Caco-2 (cell line): ENCODE measurements around the gene F2. TPM values are rescaled to one million over a fixed set of nuclear protein-coding genes. Genes with fewer than 3 reads are reported as not detected.
A peak's percentile ranks its signal among the peaks of the same experiment; 100 is the strongest.

Experiments used
- BruUV-seq: library from RNA; stranded (reverse); fragments of 400-500 nt; replicated peaks from 2 replicates; lab custom pipeline; 2021; lab: Mats Ljungman, UMichigan
- CTCF ChIA-PET: fragments of 300-600 bp; sonication (Branson Sonifier 250); formaldehyde crosslinking; loops from one replicate; lab custom pipeline; 2022; ENCODE audit warnings: antibody characterized with exemption; lab: Charles Lee
- POLR2A ChIA-PET: fragments of 300-600 bp; sonication (Branson Sonifier 250); formaldehyde crosslinking; loops from one replicate; lab custom pipeline; 2022; ENCODE audit warnings: antibody characterized with exemption; lab: Charles Lee
- DNase-seq, 2 experiments: peaks; one replicate each; pipeline versions ENCODE4 v3.0.0 to v3.0.0-alpha.2; 2020 to 2022
- H3K27me3 ChIP-seq: replicated peaks from 2 replicates; pipeline ENCODE4 v1.6.0; 2011; ENCODE audit warnings: low read length; ENCODE audit not compliant: control insufficient read depth, insufficient read depth
- H3K36me3 ChIP-seq: 2 replicates; pipeline ENCODE4 v1.5.1; 2011; ENCODE audit warnings: low read length; ENCODE audit not compliant: control insufficient read depth, insufficient read depth
- H3K4me1 ChIP-seq: fragments of 250-450 bp; sonication (Bioruptor Pico); 2 replicates; pipeline ENCODE4 v1.5.1; 2020; ENCODE audit warnings: mild to moderate bottlenecking
- H3K4me3 ChIP-seq: 2 replicates; pipeline ENCODE4 v1.5.1; 2011; ENCODE audit warnings: low read depth, mild to moderate bottlenecking, control low read depth, low read length
- H3K9me3 ChIP-seq: fragments of 250-450 bp; sonication (Bioruptor Pico); 2 replicates; pipeline ENCODE4 v1.5.1; 2020; ENCODE audit warnings: mild to moderate bottlenecking, moderate library complexity
- H3K27ac Mint-ChIP-seq: one replicate; pipeline ENCODE4 v1.8.0; 2022; ENCODE audit warnings: mixed read lengths; ENCODE audit not compliant: unreplicated experiment
- H3K27me3 Mint-ChIP-seq: one replicate; pipeline ENCODE4 v1.8.0; 2022; ENCODE audit warnings: mixed read lengths; ENCODE audit not compliant: insufficient read depth, unreplicated experiment
- H3K36me3 Mint-ChIP-seq: one replicate; pipeline ENCODE4 v1.8.0; 2022; ENCODE audit warnings: mild to moderate bottlenecking, mixed read lengths; ENCODE audit not compliant: insufficient read depth, unreplicated experiment
- H3K4me1 Mint-ChIP-seq: one replicate; pipeline ENCODE4 v1.8.0; 2022; ENCODE audit warnings: low read depth, mixed read lengths; ENCODE audit not compliant: unreplicated experiment
- H3K4me3 Mint-ChIP-seq: one replicate; pipeline ENCODE4 v1.8.0; 2022; ENCODE audit warnings: mild to moderate bottlenecking, moderate library complexity, mixed read lengths; ENCODE audit not compliant: unreplicated experiment
- H3K9me3 Mint-ChIP-seq: one replicate; pipeline ENCODE4 v1.8.0; 2022; ENCODE audit warnings: mixed read lengths; ENCODE audit not compliant: unreplicated experiment
- CTCF ChIP-seq, 2 experiments: fragments of 200-600 bp in 1 of 2; IDR thresholded peaks; 1 replicate in 1 of 2; 2 replicates in 1 of 2; pipeline versions ENCODE4 v1.5.1 to v1.8.0; 2011 to 2022; ENCODE audit warnings: antibody characterized with exemption in 1 of 2, control low read depth in 1 of 2, inconsistent platforms in 1 of 2, low read depth in 1 of 2, low read length in 1 of 2, mild to moderate bottlenecking in 1 of 2, moderate library complexity in 1 of 2; ENCODE audit not compliant: insufficient read depth in 1 of 2, severe bottlenecking in 1 of 2, unreplicated experiment in 1 of 2
- intact Hi-C: fragments of 100-400 bp; cut with micrococcal nuclease; formaldehyde crosslinking; loops from one replicate; pipeline ENCODE4 v1.10.0; 2022; ENCODE audit not compliant: unreplicated experiment
- total RNA-seq: library from RNA; stranded (reverse); gene quantifications from 2 replicates; pipeline ENCODE4 v1.2.3, GENCODE V29; 2022

F2 gene
- total RNA-seq, 1 experiment from 2014 or later = 60.0 TPM

DNA sequence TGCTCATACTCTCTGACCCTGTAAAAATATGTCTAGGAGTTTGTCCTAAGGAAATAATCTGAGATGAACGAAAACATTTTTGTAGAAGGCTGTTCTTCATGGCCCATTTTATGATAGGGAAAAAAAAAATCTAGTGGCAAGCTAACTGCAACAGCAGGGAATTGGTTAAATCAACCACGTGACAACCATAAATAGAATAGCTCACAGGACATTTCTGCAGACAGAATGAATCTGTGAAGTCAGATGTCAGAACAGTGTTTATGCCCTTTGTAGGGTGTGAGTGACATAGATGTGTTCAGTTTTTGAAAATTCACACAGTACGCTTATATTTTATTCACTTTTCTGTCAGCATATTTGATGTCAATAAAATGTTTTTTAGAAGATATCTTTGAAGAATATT, 34.6 kb upstream of the F2 start:
- Mint-ChIP-seq H3K4me3 (no peak overlapping the region), H3K4me1 (no peaks in the 10 kb centered on the region), H3K9me3 (no peaks in the 10 kb centered on the region), H3K27me3 (no peaks in the 10 kb centered on the region), H3K27ac (no peak overlapping the region), H3K36me3 (peaks cover 40% of the 10 kb centered on the region)
- no peaks in the 10 kb centered on the region for H3K4me1 ChIP-seq
- no peaks in the 10 kb centered on the region for H3K9me3 ChIP-seq
- H3K27me3 ChIP-seq = no peaks in the 10 kb centered on the region
- H3K4me3 ChIP-seq = no peak overlapping the region
- POLR2A ChIA-PET = no interaction called here
- no TSS peak for BruUV-seq
- DNase-seq = no peak
- intact Hi-C loops = no loop called here
- CTCF ChIA-PET = no interaction called here
- TF ChIP-seq CTCF (IDR thresholded peaks at IDR 0.05; ENCODE audit: insufficient read depth in 1 of 2, low read depth in 1 of 2, low read length in 1 of 2, severe bottlenecking in 1 of 2, unreplicated experiment in 1 of 2) = no peak
- peaks cover 11% of the 10 kb centered on the region for H3K36me3 ChIP-seq

GRCh38 chr11:46686886-46687795, 31.9 kb upstream of the F2 start:
- Histone ChIP-seq H3K4me3 (no peak overlapping the region), H3K4me1 (no peaks in the 10 kb centered on the region), H3K27me3 (no peaks in the 10 kb centered on the region), H3K9me3 (no peaks in the 10 kb centered on the region), H3K36me3 (peaks cover 9% of the 10 kb centered on the region)
- POLR2A ChIA-PET = no interaction called here
- H3K27me3 Mint-ChIP-seq = no peaks in the 10 kb centered on the region
- no peak for TF ChIP-seq CTCF (IDR thresholded peaks at IDR 0.05; ENCODE audit: insufficient read depth in 1 of 2, low read depth in 1 of 2, low read length in 1 of 2, severe bottlenecking in 1 of 2, unreplicated experiment in 1 of 2)
- no peak overlapping the region for H3K27ac Mint-ChIP-seq
- intact Hi-C loops = no loop called here
- H3K9me3 Mint-ChIP-seq = no peaks in the 10 kb centered on the region
- no peaks in the 10 kb centered on the region for H3K4me1 Mint-ChIP-seq
- DNase-seq = no peak
- CTCF ChIA-PET = no interaction called here
- BruUV-seq = TSS peak; percentile 16
- no peak overlapping the region for H3K4me3 Mint-ChIP-seq
- H3K36me3 Mint-ChIP-seq = peaks cover 39% of the 10 kb centered on the region

DNA sequence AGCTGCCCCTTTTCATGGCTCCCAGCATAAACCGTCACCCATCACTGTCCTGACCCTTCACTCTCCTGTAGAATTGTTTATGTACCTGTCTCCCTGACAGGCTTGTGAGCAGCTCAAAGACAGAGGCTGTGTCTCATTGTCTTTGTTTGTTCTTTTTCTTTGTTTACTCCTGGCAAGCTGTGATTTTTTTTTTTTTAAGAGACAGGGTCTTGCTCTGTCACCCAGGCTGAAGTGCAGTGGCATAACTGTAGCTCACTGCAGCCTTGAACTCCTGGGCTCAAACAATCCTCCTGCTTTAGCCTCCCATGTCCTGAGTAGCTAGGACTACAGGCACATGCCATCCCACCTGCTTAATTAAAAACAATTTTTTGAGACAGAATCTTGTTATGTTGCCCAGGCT, 28.3 kb upstream of the F2 start:
- ChIA-PET CTCF (interaction anchor here (0.5 kb wide), 1 partner anchor 1162 kb away, joined by 3 read pairs; no protein-coding TSS in a partner anchor), POLR2A (no interaction called here)
- no peaks in the 10 kb centered on the region for H3K4me1 Mint-ChIP-seq
- H3K27me3 ChIP-seq = no peaks in the 10 kb centered on the region
- TSS peak; percentile 1 for BruUV-seq
- peaks cover 14% of the 10 kb centered on the region for H3K36me3 ChIP-seq
- H3K9me3 ChIP-seq = no peaks in the 10 kb centered on the region
- H3K27me3 Mint-ChIP-seq = no peaks in the 10 kb centered on the region
- H3K4me3 Mint-ChIP-seq = no peak overlapping the region
- no peaks in the 10 kb centered on the region for H3K4me1 ChIP-seq
- no peak for DNase-seq
- H3K9me3 Mint-ChIP-seq = no peaks in the 10 kb centered on the region
- no peak for TF ChIP-seq CTCF (IDR thresholded peaks at IDR 0.05; ENCODE audit: insufficient read depth in 1 of 2, low read depth in 1 of 2, low read length in 1 of 2, severe bottlenecking in 1 of 2, unreplicated experiment in 1 of 2)
- intact Hi-C loops = no loop called here
- H3K4me3 ChIP-seq = no peak overlapping the region
- no peak overlapping the region for H3K27ac Mint-ChIP-seq
- peaks cover 37% of the 10 kb centered on the region for H3K36me3 Mint-ChIP-seq
